Measurements from ENCODE around the gene INCA1. TPM values are rescaled to one million over a fixed set of nuclear protein-coding genes. Genes with fewer than 3 reads are reported as not detected.
A peak's percentile ranks its signal among the peaks of the same experiment; 100 is the strongest.

INCA1 gene
- total and polyA plus RNA-seq, 2 of the 13 experiments (the other 11 are each of a cell fraction or from before 2014, with no cell fraction given): 0.93 to 2.6 TPM

DNA sequence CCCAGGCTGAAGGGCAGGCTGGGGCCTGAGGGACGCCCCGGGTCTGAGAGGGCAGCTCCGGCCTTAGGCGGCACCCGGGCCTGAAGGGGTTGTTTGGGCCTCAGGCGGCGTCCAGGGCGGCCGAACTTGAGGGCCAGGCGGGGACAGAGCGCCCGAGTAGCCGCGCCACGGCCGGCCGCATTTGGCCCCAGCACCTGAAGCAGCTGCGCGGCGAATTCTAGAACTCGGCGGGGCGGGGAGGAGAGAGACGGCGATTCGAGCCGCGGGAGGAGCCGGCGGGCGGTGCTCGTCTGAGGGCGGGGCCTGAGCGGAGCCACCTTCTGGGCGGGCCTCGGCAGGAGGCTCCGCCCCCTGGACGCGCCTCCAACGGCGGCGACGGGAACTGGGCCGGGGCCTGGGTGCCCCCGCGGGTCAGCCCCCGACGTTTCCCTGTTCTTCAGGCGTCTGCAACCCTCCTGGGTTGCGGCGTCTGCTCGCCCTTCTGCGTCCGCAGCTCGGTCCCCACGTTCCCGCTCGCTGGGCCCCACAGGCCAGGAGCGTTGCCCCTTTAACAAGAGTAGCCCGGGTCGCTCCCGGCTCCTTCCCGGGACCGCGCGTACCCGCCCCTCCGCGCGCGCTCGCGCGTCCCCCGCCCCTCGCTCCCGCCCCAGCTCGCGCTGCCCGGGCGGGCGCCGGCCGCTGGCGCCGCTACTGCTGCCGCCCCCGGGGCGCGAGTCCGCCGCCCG, at the start of gene INCA1, which contains the start of gene KIF1C (continued):
- TF ChIP-seq, protein P1, sequence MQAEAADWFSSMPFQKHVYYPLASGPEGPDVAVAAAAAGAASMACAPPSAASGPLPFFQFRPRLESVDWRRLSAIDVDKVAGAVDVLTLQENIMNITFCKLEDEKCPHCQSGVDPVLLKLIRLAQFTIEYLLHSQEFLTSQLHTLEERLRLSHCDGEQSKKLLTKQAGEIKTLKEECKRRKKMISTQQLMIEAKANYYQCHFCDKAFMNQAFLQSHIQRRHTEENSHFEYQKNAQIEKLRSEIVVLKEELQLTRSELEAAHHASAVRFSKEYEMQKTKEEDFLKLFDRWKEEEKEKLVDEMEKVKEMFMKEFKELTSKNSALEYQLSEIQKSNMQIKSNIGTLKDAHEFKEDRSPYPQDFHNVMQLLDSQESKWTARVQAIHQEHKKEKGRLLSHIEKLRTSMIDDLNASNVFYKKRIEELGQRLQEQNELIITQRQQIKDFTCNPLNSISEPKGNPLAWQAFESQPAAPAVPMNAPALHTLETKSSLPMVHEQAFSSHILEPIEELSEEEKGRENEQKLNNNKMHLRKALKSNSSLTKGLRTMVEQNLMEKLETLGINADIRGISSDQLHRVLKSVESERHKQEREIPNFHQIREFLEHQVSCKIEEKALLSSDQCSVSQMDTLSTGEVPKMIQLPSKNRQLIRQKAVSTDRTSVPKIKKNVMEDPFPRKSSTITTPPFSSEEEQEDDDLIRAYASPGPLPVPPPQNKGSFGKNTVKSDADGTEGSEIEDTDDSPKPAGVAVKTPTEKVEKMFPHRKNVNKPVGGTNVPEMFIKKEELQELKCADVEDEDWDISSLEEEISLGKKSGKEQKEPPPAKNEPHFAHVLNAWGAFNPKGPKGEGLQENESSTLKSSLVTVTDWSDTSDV (CRISPR knock-in tag; IDR thresholded peaks at IDR 0.05): peak; percentile 31; the same call in 1 of the 2 replicates
- no peak for TF ChIP-seq HMGA1 (CRISPR knock-in tag; conservative IDR thresholded peaks at IDR 0.05)
- TF ChIP-seq RXRB (CRISPR knock-in tag; IDR thresholded peaks at IDR 0.05; ENCODE audit: borderline replicate concordance): peak; percentile 35; the same call in 1 of the 2 replicates
- TF ChIP-seq, protein P2, sequence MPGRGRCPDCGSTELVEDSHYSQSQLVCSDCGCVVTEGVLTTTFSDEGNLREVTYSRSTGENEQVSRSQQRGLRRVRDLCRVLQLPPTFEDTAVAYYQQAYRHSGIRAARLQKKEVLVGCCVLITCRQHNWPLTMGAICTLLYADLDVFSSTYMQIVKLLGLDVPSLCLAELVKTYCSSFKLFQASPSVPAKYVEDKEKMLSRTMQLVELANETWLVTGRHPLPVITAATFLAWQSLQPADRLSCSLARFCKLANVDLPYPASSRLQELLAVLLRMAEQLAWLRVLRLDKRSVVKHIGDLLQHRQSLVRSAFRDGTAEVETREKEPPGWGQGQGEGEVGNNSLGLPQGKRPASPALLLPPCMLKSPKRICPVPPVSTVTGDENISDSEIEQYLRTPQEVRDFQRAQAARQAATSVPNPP (CRISPR knock-in tag; IDR thresholded peaks at IDR 0.05): no peak
- no peak for TF ChIP-seq SMARCC2 (IDR thresholded peaks at IDR 0.05)
- peak; percentile 9; the same call in 1 of the 2 replicates for TF ChIP-seq RARA (CRISPR knock-in tag; IDR thresholded peaks at IDR 0.05)
- TF ChIP-seq, protein P3, sequence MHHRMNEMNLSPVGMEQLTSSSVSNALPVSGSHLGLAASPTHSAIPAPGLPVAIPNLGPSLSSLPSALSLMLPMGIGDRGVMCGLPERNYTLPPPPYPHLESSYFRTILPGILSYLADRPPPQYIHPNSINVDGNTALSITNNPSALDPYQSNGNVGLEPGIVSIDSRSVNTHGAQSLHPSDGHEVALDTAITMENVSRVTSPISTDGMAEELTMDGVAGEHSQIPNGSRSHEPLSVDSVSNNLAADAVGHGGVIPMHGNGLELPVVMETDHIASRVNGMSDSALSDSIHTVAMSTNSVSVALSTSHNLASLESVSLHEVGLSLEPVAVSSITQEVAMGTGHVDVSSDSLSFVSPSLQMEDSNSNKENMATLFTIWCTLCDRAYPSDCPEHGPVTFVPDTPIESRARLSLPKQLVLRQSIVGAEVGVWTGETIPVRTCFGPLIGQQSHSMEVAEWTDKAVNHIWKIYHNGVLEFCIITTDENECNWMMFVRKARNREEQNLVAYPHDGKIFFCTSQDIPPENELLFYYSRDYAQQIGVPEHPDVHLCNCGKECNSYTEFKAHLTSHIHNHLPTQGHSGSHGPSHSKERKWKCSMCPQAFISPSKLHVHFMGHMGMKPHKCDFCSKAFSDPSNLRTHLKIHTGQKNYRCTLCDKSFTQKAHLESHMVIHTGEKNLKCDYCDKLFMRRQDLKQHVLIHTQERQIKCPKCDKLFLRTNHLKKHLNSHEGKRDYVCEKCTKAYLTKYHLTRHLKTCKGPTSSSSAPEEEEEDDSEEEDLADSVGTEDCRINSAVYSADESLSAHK (CRISPR knock-in tag; IDR thresholded peaks at IDR 0.05; ENCODE audit: borderline replicate concordance): 0 out of 2 replicates have a peak, but pooled peaks have one; percentile 60
- TF ChIP-seq, protein P4, sequence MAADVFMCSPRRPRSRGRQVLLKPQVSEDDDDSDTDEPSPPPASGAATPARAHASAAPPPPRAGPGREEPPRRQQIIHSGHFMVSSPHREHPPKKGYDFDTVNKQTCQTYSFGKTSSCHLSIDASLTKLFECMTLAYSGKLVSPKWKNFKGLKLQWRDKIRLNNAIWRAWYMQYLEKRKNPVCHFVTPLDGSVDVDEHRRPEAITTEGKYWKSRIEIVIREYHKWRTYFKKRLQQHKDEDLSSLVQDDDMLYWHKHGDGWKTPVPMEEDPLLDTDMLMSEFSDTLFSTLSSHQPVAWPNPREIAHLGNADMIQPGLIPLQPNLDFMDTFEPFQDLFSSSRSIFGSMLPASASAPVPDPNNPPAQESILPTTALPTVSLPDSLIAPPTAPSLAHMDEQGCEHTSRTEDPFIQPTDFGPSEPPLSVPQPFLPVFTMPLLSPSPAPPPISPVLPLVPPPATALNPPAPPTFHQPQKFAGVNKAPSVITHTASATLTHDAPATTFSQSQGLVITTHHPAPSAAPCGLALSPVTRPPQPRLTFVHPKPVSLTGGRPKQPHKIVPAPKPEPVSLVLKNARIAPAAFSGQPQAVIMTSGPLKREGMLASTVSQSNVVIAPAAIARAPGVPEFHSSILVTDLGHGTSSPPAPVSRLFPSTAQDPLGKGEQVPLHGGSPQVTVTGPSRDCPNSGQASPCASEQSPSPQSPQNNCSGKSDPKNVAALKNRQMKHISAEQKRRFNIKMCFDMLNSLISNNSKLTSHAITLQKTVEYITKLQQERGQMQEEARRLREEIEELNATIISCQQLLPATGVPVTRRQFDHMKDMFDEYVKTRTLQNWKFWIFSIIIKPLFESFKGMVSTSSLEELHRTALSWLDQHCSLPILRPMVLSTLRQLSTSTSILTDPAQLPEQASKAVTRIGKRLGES (CRISPR knock-in tag; IDR thresholded peaks at IDR 0.05; ENCODE audit: borderline replicate concordance): no peak
- peak; percentile 92; the same call in 1 of the 2 replicates for TF ChIP-seq NFKB2 (CRISPR knock-in tag; IDR thresholded peaks at IDR 0.05; ENCODE audit: borderline replicate concordance)
- TF ChIP-seq, protein P5, sequence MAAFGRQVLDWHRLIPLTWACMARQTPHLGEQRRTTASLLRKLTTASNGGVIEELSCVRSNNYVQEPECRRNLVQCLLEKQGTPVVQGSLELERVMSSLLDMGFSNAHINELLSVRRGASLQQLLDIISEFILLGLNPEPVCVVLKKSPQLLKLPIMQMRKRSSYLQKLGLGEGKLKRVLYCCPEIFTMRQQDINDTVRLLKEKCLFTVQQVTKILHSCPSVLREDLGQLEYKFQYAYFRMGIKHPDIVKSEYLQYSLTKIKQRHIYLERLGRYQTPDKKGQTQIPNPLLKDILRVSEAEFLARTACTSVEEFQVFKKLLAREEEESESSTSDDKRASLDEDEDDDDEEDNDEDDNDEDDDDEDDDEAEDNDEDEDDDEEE (CRISPR knock-in tag; IDR thresholded peaks at IDR 0.05): no peak; the same call in 1 of the 2 replicates
- 0 out of 2 replicates have a peak, but pooled peaks have one; percentile 7 for TF ChIP-seq GZF1 (CRISPR knock-in tag; IDR thresholded peaks at IDR 0.05)
- no peak for TF ChIP-seq ZNF230 (CRISPR knock-in tag; IDR thresholded peaks at IDR 0.05)
- TF ChIP-seq PHF20 (CRISPR knock-in tag; IDR thresholded peaks at IDR 0.05): no peak
- TF ChIP-seq MIER3 (CRISPR knock-in tag; IDR thresholded peaks at IDR 0.05; ENCODE audit: borderline replicate concordance): peak; percentile 44; the same call in 1 of the 2 replicates
- TF ChIP-seq NRL (CRISPR knock-in tag; IDR thresholded peaks at IDR 0.05; ENCODE audit: borderline replicate concordance): peak; percentile 78
- no peak for TF ChIP-seq CCAR2 (optimal IDR thresholded peaks at IDR 0.05; ENCODE audit: low read depth, low read length)
- TF ChIP-seq HOXA5 (CRISPR knock-in tag; IDR thresholded peaks at IDR 0.05): peak; percentile 46
- peak; percentile 56 for TF ChIP-seq ZNF263 (CRISPR knock-in tag; IDR thresholded peaks at IDR 0.05)
- no peak for TF ChIP-seq EEA1 (CRISPR knock-in tag; IDR thresholded peaks at IDR 0.05; ENCODE audit: borderline replicate concordance)

Measured in HepG2 (cell line).